ENCODE data around the gene BANP.
"Not testable (repeated sequence)": the region's sequence is repeated elsewhere in the genome, so short reads cannot be mapped to it uniquely, and the experiment has no call there.

BANP gene

DNA sequence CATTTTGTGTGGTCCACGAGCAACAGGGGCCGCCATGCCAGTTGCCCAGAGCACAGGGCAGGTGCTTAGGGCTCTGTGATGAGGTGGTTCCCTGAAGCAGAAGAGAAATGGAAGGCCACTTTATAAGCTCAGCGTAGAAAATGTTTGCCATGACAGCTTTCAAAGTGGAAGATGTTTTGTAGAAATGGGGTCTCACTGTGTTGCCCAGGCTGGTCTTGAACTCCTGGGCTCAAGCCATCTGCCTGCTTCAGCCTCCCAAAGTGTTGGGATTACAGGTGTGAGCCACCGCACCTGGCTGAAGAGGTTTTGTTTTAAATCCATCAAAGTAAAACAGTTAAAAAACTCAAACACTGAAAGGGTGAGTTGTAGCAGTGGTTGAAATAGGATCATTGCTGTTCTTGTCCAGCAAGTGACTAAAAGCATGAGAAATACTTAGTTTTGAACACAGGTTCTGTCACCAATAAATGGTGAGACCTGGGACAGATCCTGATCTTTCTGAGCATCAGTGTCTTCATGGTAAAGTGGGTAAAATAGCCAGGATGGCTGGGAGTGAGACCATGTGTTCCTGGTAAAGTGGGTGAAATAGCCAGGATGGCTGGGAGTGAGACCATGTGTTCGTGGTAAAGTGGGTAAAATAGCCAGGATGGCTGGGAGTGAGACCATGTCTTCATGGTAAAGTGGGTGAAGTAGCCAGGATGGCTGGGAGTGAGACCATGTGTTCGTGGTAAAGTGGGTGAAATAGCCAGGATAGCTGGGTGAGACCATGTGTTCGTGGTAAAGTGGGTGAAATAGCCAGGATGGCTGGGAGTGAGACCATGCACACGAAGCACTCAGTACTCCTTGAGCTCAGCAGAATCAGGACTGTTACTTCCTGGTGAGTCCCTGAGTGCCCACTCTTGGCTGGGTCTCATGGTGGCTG lies 46.0 kb downstream of the BANP start:
- DNase-seq: no peak

DNA sequence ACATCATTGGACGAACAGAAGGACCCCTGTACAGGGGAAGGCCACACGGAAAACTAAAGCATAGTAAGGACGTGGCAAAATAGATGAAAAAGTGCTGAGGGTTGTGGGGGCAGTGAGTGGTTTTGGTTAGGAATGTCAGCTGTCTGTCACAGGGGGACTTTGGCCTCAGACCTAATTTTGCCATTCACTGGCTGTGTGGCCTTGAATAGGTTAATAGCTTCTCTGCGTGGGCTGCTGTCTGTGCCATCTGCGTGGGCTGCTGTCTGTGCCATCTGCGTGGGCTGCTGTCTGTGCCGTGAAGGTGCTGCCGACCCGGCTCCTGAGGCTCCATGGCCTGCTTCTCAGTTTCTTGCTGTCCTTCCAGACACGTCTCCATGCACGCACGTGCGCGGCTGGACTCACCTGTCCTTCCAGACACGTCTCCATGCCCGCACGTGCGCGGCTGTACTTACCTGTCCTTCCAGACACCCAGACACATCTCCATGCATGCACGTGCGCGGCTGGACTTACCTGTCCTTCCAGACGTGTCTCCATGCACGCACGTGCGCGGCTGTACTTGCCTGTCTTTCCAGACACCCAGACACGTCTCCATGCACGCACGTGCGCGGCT lies 47.1 kb downstream of the BANP start:
- DNase-seq: not testable (repeated sequence)

- not testable (repeated sequence) for DNase-seq
These were observed 47.8 kb downstream of the BANP start for GRCh38 chr16:87998992-87999391.

DNA sequence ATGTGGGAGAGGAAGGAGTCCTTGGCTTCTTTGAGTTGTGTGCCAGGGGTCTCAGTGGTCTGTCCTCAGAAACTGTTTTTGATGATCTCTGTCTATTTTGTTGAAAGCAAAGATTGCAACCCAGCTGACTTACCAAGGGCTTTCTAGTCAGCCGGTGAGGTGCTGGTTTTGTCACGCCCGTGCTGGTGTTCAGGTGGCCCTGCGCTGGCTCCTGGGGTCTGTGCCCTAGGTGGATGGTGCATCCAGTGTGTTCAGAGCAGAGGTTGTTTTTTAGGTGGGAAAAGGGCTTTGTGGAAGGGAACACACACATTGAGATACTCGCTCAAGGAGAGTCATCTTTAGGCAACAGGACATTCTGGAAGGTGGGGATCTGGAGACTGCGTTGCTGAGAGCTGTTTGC lies 51.0 kb downstream of the BANP start:
- no peak for DNase-seq

- DNase-seq: no peak
These were observed 51.5 kb downstream of the BANP start for GRCh38 chr16:88002749-88003148.

GRCh38 chr16:88003316-88003715 lies 52.1 kb downstream of the BANP start:
- DNase-seq: no peak

DNA sequence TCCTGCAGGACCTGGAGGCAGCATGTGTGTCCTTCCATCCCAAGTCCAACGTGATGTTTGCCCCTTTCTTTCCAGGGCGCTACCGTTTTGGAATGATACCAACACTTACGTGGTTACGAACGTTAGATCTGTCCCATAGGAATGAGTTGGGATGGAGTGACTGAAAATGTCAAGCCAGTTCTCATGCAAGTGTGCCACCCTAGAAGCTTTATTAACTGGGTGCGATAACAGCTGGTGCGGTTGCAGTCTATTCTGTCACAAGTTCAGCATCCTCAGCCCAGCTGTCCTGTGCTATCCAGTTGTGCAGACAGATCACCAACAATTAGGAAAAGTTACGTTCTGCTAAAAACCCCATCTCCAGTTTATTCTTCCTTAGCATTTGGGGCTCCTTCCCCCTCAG lies 52.5 kb downstream of the BANP start:
- no peak for DNase-seq

- DNase-seq: no peak
These were observed 53.2 kb downstream of the BANP start for GRCh38 chr16:88004391-88004790.

DNA sequence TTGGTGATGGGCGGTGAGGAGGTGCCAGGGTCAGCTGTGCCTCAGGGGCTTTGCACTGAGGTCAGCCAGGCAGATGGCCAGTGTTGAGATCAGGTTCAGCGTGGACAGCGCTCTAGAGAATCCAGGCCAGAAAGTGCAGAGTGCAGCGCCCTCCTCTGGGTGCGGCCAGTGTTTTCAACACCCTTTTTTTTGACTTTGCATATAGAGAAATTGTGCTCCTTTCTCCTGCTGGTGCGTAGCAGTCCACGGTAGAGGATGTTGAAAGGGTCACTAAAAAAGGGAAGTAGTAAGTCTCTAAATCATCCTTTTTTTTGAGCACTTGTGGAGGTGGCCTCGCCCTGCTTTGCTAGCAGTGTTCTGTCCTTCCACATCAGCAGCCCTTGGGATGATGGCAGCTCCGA lies 53.9 kb downstream of the BANP start:
- no peak for DNase-seq

GRCh38 chr16:88005968-88006367 lies 54.7 kb downstream of the BANP start:
- DNase-seq: no peak

GRCh38 chr16:88007321-88007731 lies 56.1 kb downstream of the BANP start:
- no peak for DNase-seq

DNA sequence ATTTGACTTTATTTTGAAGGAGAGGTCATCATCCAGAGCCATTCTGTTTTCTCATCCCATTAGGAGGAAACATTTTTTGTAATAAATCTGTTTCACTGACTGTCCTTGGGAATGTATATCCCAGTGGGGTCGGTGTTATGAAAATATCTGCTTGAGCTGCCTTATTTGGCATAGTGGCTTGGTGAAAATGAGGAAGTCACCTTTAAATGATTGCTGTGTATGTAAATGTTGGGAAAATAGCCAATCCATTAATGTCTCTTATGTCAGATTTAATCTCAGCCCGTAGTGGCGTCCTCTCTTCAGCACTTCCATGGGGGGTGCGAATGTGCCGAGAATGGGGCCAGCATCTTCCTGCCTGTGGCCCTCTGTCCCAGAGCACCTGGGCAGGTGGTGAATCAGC lies 57.6 kb downstream of the BANP start:
- no peak for DNase-seq

DNA sequence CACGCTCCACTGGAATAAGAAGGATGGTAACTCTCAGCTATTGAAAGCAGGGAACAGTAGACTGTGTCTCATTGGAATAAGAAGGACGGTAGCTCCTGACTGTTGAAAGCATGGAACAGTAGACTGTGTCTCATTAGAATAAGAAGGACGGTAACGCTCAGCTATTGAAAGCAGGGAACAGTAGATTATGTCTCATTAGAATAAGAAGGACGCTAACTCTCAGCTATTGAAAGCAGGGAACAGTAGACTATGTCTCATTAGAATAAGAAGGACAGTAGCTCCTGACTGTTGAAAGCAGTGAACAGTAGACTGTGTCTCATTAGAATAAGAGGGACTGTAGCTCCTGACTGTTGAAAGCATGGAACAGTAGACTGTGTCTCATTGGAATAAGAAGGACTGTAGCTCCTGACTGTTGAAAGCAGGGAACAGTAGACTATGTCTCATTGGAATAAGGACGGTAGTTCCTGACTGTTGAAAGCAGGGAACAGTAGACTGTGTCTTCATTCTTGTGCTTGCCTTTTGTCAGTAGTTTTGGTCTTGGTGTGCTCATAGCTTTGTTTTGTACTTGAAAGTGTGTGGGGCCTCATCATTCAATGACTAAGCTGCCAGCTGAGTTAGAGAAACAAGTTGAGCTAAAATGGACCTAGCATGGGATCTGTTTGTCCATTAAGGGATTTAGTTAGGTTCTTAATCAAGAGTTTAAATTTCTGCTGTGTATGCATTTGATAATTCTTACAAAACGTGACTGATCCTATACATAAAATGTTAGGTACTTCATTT lies 58.5 kb downstream of the BANP start:
- no peak for DNase-seq

DNA sequence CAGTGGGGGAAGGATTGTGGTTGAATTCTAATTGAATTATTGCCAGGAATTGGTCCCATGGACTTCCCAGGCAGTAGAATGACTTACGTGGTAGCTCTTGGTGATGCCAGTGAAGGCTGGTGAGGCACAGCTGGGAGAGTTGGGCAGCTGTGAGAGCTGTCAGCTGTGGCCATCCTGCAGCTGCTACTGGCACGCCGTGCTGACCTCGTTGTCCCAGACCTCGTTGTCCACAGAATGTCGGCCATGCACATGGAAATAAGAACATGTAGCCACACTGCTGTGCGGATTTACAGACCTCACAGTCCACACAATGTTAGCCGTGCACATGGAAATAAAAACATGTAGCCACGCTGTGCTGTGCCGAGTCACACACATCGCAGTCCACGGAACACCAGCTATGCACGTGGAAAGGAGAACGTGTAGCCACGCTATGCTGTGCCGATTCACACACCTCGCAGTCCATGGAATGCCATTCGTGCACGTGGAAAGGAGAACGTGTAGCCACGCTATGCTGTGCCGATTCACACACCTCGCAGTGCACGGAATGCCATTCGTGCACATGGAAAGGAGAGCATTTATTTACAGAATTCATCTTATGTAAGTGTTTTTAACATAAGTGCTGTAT lies 59.2 kb downstream of the BANP start:
- DNase-seq: no peak

GRCh38 chr16:88010968-88011483 lies 59.8 kb downstream of the BANP start:
- no peak for DNase-seq

DNA sequence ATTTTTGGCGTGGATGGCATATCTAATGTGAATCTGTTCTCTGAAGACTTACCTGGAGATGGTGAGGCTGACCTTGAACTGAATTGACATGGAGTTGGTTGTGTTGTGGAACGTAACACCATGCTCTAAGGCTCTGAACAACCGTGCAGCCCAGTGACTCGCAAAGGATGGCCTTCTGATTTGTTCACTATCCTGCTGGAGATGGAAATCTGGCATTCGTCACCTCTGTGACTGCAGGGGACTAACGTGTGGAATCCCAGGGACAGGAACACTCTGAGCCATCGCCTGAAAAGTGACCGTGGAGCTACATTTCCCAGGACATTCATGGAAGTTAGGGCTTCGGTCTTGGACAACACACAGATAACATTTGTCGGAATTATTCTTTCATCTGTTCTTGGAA lies 61.1 kb downstream of the BANP start:
- DNase-seq: no peak

DNA sequence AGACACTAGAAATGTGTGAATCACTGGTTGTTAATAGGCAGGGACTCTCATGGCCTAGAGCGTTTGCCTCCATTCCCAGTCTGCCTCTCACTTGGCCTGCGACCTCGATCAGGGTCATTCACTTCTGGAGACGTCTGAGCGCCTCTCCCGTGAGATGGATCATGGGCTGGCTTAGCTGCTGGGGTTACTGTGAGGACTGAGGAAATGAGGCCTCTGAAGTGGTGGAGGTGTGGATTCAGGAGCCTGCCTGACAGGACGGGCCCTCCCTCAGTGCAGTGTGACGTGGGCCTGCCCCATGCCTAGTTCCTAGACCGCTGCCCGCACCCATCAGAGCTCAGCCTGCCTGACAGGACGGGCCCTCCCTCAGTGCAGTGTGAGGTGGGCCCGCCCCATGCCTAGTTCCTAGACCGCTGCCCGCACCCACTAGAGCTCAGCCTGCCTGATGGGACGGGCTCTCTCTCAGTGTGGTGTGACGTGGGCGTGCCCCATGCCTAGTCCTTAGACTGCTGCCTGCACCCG lies 61.9 kb downstream of the BANP start:
- no peak for DNase-seq

DNA sequence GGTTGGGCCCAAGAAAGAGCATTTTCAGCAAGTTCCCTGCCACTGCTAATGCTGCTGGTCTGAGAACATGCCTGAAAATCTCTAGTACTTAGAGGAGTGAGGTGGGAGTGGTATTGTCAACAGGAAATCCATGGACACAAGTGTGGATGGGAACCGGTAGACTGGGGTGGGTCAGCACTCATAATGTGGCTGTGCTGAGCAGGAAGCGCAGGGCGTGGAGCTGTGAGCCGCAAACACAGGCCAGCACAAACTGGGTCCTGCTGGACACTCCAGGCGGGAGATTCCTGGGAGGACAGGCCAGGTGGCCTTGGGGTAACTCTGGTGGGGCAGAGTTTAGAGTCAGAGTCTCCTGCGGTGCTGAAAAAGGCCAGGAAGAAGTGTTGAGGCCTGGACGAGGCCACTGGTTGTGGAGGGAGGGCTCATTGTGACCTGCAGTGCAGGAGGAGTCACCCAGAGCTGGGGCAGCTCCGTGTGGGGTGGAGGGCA lies 62.6 kb downstream of the BANP start:
- DNase-seq: no peak

GRCh38 chr16:88014252-88014781 lies 63.1 kb downstream of the BANP start:
- no peak for DNase-seq

- no peak for DNase-seq
These were observed 63.9 kb downstream of the BANP start for GRCh38 chr16:88014954-88015805.

- no peak for DNase-seq
These were observed 64.5 kb downstream of the BANP start for GRCh38 chr16:88015806-88016140.
